Measurements from ENCODE around the gene PPP2R2C.

The PPP2R2C gene

DNA sequence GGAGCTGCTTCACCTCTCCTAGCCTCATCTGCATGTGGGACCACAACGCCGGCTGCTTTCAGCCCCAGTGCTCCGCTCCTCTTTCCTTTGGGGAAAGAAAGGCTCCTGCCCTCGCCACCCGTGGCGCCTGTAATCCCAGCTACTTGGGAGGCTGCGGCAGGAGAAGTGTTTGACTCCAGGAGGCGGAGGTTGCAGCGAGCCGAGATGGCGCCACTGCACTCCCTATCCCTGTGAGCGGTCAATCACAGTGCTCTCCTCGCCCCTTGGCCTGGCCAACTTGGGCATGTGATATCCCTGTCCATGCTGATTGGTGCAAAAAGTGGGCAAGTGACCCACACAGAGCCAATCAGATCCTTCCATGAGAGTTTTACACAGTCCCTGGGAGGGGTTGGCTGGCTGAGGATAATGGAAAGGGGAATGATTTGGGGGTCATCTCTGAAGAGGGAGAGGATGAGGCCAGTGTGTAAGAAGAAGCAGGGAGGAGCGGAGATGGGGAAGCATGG is 146.6 kb downstream of the PPP2R2C start:
- H3K36me3 ChIP-seq (ENCODE audit: control insufficient read depth, insufficient read depth, low read length), result no peaks in the 10 kb centered on the region
- H3K9ac ChIP-seq, result no peak overlapping the region
- H3K4me3 ChIP-seq (ENCODE audit: low read depth, low read length), result no peak overlapping the region
- H3K4me2 ChIP-seq (ENCODE audit: low read length), result no peak overlapping the region
- TF ChIP-seq, protein P1, sequence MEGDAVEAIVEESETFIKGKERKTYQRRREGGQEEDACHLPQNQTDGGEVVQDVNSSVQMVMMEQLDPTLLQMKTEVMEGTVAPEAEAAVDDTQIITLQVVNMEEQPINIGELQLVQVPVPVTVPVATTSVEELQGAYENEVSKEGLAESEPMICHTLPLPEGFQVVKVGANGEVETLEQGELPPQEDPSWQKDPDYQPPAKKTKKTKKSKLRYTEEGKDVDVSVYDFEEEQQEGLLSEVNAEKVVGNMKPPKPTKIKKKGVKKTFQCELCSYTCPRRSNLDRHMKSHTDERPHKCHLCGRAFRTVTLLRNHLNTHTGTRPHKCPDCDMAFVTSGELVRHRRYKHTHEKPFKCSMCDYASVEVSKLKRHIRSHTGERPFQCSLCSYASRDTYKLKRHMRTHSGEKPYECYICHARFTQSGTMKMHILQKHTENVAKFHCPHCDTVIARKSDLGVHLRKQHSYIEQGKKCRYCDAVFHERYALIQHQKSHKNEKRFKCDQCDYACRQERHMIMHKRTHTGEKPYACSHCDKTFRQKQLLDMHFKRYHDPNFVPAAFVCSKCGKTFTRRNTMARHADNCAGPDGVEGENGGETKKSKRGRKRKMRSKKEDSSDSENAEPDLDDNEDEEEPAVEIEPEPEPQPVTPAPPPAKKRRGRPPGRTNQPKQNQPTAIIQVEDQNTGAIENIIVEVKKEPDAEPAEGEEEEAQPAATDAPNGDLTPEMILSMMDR (IDR thresholded peaks at IDR 0.05), result no peak
- no peak overlapping the region for H2AFZ ChIP-seq
- H3K79me2 ChIP-seq, result no peaks in the 10 kb centered on the region
- H3K9me3 ChIP-seq (ENCODE audit: control insufficient read depth, low read length), result no peaks in the 10 kb centered on the region
- H3K4me1 ChIP-seq, result no peaks in the 10 kb centered on the region
- no peak overlapping the region for H3K27ac ChIP-seq
- H3K27me3 ChIP-seq (ENCODE audit: control insufficient read depth, insufficient read depth, low read length), result no peaks in the 10 kb centered on the region

DNA sequence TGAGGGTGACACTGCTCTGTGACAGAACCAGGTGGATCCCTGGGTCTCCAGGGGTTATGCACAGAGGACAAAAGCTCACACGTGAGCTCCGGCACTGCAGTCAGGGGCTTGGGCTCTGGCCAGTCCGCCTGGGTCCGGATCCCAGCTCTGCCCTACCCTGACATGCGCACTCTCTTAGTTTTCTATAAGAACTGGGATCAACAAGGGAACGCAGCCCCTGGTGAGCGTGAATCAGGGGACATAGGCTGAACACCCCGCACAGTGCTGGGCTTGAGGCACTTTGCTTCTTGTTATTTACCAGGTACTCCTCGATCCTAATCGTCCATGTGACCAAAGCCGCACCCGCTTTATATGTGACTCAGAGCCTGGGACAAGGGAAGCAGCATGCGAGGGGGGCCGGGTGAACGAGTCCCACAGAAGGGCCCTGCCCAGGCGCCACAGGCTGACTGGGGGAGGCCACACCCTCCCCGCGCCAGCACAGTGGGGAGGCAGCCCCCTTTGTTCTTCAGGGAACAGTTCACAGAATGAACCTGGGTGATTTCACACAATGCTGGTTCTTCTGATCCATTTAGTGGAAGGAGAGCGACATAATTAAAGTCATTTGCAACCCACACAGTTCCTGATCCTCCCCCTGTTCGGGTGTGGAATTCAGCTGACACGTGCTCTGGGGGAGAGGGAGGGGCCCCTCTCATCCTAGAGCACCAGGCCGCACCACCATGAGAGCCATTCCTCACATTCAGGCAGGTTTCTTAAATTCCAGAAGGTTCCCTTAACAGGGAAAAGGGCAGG is 147.2 kb downstream of the PPP2R2C start:
- Histone ChIP-seq H3K36me3 (ENCODE audit: control insufficient read depth, insufficient read depth, low read length) (no peaks in the 10 kb centered on the region), H3K27ac (no peak overlapping the region), H2AFZ (no peak overlapping the region), H3K79me2 (no peaks in the 10 kb centered on the region), H3K4me3 (ENCODE audit: low read depth, low read length) (no peak overlapping the region), H3K4me2 (ENCODE audit: low read length) (no peak overlapping the region), H3K9ac (no peak overlapping the region), H3K4me1 (no peaks in the 10 kb centered on the region), H3K27me3 (ENCODE audit: control insufficient read depth, insufficient read depth, low read length) (no peaks in the 10 kb centered on the region), H3K9me3 (ENCODE audit: control insufficient read depth, low read length) (no peaks in the 10 kb centered on the region)
- TF ChIP-seq, protein P1 (IDR thresholded peaks at IDR 0.05), result no peak

DNA sequence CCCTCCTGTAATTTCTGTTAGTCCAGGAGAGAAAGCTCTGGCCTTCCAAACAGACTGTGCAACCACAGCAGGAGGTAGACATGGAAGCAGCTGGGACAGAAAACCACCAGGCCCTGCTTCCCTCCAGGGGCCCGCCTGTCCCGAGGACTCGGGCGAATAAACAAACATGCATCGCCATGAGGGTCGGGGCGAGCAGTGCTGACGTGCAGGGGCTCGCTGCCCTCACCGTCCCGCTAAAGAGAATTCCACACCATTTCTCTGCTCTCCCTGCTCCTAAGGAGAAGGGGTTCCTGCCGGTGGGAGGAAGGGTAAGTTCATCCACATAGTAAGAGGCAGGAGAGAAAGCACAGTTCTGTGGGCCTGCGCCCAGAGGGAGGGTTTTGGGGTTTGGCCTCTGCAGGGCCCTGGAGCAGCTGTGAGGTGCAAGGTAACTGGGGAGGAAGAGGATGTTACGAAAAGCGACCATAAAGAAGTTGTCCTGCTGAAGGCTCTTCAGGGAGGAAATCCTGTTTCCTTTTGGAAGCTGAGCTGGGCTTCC is 147.9 kb downstream of the PPP2R2C start:
- no peak overlapping the region for H3K9ac ChIP-seq
- no peaks in the 10 kb centered on the region for H3K79me2 ChIP-seq

GRCh38 chr4:6322761-6323566 is 149.4 kb downstream of the PPP2R2C start:
- H3K4me1 ChIP-seq, result no peaks in the 10 kb centered on the region
- H3K9me3 ChIP-seq (ENCODE audit: control insufficient read depth, low read length), result no peaks in the 10 kb centered on the region
- H3K4me2 ChIP-seq (ENCODE audit: low read length), result no peak overlapping the region
- H3K27me3 ChIP-seq (ENCODE audit: control insufficient read depth, insufficient read depth, low read length), result no peaks in the 10 kb centered on the region
- H3K36me3 ChIP-seq (ENCODE audit: control insufficient read depth, insufficient read depth, low read length), result no peaks in the 10 kb centered on the region
- no peak overlapping the region for H3K4me3 ChIP-seq (ENCODE audit: low read depth, low read length)
- TF ChIP-seq, protein P1 (IDR thresholded peaks at IDR 0.05), result no peak
- no peak overlapping the region for H3K9ac ChIP-seq
- no peak overlapping the region for H3K27ac ChIP-seq
- H2AFZ ChIP-seq, result no peak overlapping the region
- no peaks in the 10 kb centered on the region for H3K79me2 ChIP-seq

More for the DNA sequence above, 147.9 kb downstream of the PPP2R2C start:
- H3K4me3 ChIP-seq (ENCODE audit: low read depth, low read length), result no peak overlapping the region
- H3K27ac ChIP-seq, result no peak overlapping the region
- no peaks in the 10 kb centered on the region for H3K9me3 ChIP-seq (ENCODE audit: control insufficient read depth, low read length)
- H3K27me3 ChIP-seq (ENCODE audit: control insufficient read depth, insufficient read depth, low read length), result no peaks in the 10 kb centered on the region
- H3K4me1 ChIP-seq, result no peaks in the 10 kb centered on the region
- TF ChIP-seq, protein P1 (IDR thresholded peaks at IDR 0.05), result no peak
- H3K4me2 ChIP-seq (ENCODE audit: low read length), result no peak overlapping the region
- no peaks in the 10 kb centered on the region for H3K36me3 ChIP-seq (ENCODE audit: control insufficient read depth, insufficient read depth, low read length)
- no peak overlapping the region for H2AFZ ChIP-seq

All from parathyroid adenoma (tissue), 2 donors.